Stimulated activated CD4-positive, alpha-beta T cell treated with anti-CD3 and anti-CD28 coated beads, Interleukin-4, amount 100 ng/mL, for 4 hours (primary cell): ENCODE data around the gene RPL34.

Source experiments
- DNase-seq, 2 experiments: peaks; one replicate each; pipeline ENCODE4 v3.0.0-alpha.2; 2020

Gene RPL34

DNA sequence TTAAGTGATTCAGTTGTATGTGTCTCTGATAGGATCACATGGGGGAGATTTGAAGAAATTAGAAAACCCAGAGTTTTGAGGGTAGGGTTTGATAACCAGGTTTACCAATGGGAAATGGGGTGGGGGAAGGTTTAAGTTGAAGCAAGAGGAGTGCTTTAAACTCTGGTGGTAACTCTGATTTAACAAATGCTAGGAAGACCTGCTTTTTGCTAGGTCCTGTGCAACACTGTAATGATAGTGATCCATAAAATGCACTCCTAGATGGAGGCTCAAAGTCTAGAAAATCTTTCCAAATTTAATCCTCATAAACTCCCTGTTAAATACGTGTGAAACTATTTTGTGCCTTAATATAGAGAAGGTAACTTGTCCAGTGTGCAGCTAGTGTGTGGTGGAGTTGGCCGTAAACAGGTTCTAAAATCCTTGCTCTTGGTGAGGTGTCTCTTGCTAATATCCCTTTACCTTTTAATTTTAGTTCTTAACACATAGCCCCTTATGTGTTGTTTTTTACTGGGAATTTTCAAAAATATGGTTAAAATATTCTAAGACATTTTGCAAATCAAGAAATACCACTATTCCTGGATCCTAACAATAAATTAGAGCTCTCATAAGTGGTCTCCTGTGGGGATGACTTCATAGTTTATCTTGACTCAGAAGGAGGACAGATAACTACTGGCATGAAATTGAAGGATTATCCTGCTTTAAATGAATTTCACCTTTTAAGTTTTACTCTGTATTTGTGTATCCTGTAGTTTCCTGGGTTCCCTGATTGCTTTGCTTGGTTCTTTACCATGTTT is 4.1 kb downstream of the RPL34 start:
- DNase-seq, result no peak

DNA sequence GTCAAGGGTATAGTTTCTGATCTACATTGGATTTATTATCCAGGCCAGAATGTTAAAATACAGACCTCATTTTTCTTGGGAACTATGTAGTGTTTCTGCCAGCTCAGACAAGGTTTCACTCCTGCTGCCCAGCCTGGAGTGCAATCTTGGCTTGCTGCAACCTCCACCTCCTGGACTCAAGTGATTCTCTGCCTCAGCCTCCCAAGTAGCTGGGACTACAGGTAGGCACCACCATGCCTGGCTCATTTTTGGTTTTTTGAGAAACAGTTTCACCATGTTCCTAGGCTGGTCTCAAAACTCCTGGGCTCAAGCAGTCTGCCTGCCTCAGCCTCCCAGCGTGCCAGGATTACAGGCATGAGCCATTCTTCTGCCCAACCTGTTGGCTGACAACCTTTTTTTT is 5.7 kb downstream of the RPL34 start:
- no peak for DNase-seq

DNA sequence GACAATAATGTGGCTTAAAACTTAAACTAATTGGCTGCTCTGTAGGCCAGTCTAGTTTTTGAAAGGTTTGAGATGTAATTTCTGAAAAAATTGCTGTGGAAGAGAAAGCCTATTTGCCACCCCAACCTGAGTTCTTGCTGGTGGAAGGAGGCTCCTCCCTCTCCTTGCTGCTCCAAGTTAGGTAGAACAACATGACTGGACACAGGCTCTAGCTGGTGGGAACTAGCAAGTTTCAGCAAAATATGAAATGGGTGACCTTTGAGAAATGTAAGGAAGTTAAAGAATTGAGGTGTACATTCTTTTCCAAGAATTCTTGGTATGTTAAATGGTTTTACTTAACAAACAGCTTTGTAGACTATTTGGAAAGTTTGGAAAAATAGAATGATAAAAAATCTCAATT is 8.0 kb downstream of the RPL34 start:
- DNase-seq, result no peak

DNA sequence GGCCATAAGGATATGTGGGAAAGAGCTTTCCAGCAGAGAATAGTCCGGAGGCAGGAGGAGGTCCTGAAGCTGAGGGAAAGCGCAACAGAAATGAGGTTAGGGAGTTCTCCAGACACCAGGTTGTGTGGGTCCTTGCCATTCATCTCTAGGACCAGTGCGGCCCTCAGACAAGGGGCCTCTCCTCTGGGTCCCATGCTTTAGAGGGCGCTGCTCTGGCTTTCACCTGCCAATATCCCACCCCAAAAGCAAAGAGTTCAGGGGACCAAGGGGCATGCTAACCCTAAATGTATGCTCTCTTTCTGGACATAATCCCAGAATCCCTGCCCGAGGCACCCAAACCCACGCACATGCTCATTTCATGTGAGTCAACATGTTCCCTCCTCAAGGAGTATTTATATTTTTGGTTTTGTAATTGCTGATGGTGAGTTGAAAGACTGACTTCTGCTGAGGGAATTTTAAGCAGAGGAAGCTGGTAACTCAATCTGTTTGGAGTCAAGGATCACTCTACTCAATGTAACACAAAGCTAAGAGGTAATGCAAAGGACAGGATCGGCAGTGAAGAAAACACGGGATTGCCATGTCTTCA is 14.8 kb downstream of the RPL34 start:
- DNase-seq, result no peak

DNA sequence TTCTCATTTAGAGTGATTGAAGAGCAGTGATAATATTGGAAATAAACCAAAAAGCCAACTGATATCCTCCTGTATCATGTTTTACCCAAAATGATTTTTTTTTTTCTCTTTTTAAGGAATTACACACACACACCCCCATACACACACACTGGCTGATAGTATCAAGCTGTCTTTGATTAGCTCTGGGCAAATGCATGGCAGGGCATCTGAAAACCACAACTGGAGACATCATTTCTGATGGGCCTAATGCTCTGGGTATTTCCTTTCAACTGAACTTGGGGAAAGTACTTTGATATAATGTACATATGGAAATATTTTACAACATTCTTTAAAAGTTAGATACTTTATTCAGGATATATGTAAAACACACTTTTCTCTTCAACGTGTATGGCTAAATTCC is 15.9 kb downstream of the RPL34 start:
- no peak for DNase-seq

DNA sequence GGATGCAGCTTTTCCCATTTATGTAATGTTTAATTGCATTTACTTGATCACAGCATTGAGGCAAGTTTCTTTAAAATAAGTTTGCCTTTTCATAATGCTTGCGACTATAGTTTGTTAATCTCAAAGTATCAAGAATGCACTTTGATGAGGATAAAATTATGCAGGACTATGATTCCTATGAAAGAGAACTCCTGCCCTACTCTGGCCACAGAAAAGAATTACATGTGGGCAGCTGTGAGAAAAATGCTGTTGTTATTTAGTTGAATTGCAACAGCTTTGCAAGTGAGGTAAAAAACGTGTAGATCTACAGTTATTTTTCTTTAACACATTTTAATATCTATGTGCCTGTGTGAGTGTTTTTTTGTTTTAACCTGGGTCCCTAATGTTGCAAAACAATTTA is 17.5 kb downstream of the RPL34 start:
- no peak for DNase-seq

DNA sequence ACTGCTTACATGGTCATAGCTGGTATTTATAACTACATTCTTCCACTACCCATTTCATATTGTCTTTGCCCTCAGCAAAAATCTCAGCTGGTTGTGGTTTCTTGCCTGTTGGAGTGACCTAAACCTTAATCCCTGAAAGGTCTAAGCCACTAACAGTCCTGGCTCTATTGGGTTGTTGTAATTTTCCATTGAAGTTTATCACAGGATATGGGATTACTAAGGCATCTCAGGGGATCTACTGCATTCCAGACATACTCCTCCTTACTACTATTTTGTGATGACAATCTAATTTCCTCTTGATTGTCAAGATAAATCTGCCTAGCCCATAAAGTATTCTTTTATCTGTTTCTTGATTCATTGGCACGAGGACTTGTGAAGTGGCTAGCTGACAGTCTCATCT is 23.9 kb downstream of the RPL34 start:
- no peak for DNase-seq

DNA sequence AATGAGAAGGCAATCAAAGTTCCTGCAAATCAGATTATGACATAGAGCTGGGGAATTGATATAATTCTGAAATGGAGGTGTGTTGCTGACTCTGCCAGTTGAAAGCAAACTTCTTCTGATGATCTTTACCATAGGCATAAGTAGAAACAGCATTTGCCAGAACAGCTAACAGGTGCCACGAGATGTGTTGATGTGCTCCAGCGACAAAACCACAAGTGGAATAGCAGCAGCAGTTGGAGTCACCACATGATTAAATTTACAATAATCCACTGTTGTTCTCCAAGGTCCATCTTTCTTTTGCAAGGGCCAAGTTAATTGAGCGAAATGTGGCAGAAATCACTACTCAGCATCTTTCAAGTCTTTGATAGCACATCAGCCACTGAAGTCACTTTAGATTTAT is 26.3 kb downstream of the RPL34 start:
- no peak for DNase-seq

DNA sequence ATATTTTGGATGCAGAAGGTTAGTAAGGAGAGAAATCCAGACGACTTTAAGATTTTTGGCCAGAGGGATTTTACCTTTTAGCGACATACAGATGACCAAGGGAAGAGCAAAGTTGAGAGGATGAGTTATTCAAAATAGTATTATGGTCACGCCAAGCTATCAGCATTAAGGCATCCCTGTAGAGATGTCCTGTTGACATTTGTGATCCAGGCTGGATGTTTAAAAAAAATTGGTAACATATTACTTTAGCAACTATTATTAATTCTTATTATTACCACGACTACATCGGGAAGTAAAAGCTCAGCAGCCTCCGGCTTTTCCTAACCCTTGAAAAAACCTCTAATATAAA is 29.5 kb downstream of the RPL34 start:
- no peak for DNase-seq

DNA sequence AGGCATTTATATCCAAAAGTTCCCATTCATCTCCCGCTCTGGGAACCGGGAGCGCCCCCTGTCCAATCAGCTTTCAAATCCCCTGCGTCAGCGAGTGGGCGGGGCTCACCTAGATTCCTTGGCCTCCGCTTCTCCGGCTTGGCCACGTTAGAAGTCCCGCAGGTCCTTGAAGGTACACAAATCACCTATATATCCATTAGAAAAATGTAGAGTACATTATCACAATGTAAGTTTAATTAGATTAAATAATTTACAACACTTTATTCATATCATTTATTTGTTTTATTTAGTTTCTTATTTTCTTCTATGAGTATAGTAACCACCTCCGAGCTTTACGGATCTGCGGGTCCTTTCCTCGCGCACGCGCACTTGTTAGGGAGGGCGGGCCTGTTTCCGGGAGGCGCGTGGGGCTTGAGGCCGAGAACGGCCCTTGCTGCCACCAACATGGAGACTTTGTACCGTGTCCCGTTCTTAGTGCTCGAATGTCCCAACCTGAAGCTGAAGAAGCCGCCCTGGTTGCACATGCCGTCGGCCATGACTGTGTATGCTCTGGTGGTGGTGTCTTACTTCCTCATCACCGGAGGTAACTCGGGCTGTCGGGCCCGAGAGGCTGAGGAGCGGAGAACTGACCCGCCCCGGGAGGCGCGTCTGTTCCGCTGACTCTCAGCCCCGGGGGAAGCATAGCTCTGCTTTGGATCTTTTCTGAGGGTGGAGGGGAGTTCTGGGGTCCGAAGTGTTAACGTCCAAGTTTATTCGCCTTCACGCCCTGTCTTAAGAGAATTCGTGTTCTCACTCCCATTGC is 30.0 kb downstream of the RPL34 start, which contains the start of gene OSTC:
Gene OSTC (plus strand): TSS at position 388 of the 802 bp plus-strand sequence. CDS start 57 bp downstream, at position 445.
- peak; percentile 87 to 93 for DNase-seq

DNA sequence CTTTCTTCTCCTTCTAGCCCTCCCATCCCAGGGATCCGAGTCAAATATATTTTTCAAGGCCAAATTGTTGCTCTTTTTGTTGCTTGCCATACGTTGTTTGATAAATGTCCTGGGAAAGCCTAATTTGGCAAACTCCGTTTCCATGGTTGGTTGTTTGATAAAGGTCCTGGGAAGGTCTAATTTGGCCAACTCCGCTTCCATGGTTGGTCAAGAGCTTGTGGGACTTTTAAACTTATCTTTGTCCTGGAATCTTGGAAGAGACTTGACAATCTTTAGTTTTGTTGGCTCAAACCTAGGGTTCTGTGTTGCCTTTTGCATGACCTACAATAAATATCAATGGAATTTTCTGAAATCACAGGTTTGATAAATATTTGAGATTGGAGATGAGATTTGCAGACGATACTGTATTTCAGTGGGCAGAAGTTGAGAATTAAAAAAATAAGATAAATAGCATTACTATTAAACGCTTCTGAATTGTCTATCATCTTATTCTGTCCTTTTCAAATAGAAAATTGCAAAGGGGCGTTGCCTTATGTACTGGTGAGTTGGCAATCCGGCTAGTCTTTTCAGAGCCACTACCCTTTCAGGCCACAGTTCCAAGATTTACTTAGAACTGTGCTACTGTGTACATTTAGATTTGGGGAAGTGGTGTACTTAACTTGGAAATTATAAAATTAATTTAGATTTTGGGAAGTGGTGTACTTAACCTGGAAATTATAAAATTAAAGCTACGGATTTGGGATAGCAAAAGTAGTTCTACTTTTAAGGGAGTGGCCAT is 30.8 kb downstream of the RPL34 start:
- DNase-seq, result no peak

DNA sequence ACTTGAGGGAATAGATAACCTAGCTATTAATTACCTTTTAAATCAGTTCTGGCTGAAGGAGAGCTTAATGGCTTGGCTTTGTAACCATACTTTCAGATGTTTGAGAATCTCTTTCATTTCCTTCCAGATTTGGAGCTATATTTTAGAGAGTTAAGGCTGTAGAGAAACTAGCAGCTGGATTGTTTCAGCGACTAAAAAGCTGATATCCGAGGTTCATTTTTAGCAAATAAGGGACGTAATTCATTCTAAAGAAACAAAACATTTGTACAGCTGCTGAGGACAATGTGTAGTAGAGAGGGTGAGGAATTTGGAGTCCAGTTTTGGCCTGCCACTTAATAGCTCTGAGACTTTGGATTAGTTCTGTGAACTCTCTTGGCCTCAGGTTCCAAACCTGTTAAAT is 42.3 kb downstream of the RPL34 start:
- no peak for DNase-seq

DNA sequence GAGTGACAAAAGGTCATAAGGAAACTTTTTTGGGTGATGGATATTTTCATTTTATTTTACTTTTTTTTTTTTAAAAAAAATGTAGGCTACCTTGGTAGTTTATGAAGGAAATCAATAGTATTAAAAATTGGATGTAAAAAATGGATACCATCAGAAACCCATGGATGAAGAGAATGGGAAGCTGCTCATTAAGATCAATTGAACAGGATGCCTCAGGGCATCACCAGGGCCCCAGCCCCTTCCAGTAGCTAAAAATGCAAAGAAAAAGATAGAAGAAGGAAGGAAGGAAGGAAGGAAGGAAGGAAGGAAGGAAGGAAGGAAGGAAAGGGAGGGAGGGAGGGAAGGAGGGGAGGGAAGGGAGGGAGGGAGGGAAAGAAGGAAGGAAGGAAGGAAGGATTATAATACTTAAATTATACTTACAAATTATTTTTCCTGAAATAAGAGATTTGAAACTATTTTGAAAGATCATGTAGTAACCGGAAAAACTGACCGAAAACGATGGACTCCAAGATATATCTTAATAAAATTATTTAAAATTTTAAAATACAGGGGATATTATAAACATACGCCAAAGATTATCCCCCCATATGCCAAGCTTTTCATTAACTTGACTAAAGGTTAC is 54.1 kb downstream of the RPL34 start:
- no peak for DNase-seq
